ENCODE data around the gene LMNA. TPM values are rescaled to one million over a fixed set of nuclear protein-coding genes. Genes with fewer than 3 reads are reported as not detected.
"Not testable (repeated sequence)": the region's sequence is repeated elsewhere in the genome, so short reads cannot be mapped to it uniquely, and the experiment has no call there.

Gene LMNA
- total RNA-seq, 1 donor from 2014 or later = 322 TPM

- intact Hi-C loops (cut with DNase I) = no loop called here
- no peak for ATAC-seq
- DNase-seq (ENCODE audit: low spot score) = no peak
These were observed 3.1 kb downstream of the LMNA start for GRCh38 chr1:156117414-156118176.

DNA sequence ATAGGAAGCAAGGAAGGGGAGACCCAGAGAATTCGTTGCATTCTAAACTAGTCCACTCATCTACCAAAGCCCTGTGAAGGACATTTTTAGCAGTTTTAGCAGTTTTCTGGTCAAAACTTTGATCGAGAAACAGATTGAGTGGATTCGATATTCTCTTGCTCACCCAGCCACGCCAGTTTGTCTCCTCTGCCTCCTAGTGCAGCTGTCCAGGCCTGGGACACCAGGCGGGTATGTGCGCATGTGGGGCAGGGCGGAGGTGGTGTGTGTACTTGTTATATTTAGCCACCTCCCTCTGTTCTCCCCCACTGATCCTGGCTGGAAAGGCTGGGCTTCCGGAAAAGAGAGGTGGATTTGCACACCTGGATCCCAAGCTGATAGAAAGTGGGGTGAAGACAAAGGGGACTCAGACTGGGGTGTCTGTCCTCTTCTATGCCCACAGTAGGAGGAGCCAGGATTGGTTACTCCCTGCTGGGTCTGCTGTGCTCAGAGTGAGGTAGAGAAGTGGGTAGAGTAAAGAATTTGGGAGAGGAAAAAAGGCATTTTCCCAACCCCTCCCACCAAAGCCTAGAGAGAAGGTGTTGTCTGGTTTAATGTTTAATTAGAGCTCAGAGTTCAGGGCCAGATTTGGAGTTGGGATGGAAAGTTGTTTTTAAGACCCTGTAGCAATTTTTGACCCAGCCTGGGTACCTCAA lies 3.8 kb downstream of the LMNA start:
- DNase-seq (ENCODE audit: low spot score) (no peak), ATAC-seq (no peak)
- intact Hi-C loops (cut with DNase I) = no loop called here

GRCh38 chr1:156119503-156120209 lies 5.1 kb downstream of the LMNA start:
- intact Hi-C loops (cut with DNase I) = no loop called here
- DNase-seq (ENCODE audit: low spot score) (no peak), ATAC-seq (no peak)

GRCh38 chr1:156120318-156120717 lies 5.8 kb downstream of the LMNA start:
- DNase-seq (ENCODE audit: low spot score) = no peak
- intact Hi-C loops (cut with DNase I) = no loop called here
- no peak for ATAC-seq

DNA sequence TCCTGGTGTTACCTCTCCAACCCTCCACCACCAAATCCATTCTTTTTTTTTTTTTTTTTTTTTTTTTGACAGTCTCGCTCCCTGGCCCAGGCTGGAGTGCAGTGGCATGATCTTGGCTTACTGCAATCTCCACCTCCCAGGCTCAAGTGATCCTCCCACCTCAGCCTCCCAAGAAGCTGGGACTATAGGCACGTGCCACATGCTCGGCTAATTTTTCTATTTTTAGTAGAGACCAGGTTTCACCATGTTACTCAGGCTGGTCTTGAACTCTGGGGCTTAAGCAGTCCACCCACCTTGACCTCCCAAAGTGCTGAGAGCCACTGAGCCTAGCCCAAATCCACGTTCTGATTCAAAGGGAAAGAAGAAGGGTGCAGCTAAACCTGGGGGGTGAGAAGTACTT lies 6.5 kb downstream of the LMNA start:
- ATAC-seq; DNase-seq (ENCODE audit: low spot score); intact Hi-C loops (cut with DNase I): not testable (repeated sequence)

DNA sequence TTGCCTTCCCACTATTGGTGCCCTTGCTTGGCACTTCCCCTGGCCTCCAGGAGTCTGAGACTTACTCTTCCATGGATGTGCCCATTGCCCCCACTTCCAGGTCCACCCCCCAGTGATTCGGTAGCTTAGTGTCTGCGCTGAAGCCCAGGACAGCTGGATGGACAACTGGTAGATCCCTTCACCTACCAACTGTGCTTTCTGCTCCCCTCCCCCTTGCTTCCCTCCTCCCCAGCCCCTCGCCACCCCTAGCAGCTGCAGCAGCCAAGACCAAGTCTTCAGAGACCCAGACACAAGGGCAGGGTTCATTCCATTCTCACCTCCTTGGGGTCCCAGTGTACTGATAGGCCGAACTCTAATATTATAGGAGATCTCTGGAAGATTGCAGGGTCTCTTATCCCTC lies 6.9 kb downstream of the LMNA start:
- intact Hi-C loops (cut with DNase I) = no loop called here
- ATAC-seq (no peak), DNase-seq (ENCODE audit: low spot score) (no peak)

GRCh38 chr1:156122086-156122485 lies 7.6 kb downstream of the LMNA start:
- ATAC-seq (no peak), DNase-seq (ENCODE audit: low spot score) (no peak)
- intact Hi-C loops (cut with DNase I) = no loop called here

GRCh38 chr1:156122519-156123355 lies 8.2 kb downstream of the LMNA start:
- ATAC-seq = peak; percentile 60
- peak; percentile 88 for DNase-seq (ENCODE audit: low spot score)
- intact Hi-C loops (cut with DNase I) = no loop called here

GRCh38 chr1:156123356-156124196 lies 9.1 kb downstream of the LMNA start:
- intact Hi-C loops (cut with DNase I) = no loop called here
- ATAC-seq (peak; percentile 87), DNase-seq (ENCODE audit: low spot score) (peak; percentile 96)

DNA sequence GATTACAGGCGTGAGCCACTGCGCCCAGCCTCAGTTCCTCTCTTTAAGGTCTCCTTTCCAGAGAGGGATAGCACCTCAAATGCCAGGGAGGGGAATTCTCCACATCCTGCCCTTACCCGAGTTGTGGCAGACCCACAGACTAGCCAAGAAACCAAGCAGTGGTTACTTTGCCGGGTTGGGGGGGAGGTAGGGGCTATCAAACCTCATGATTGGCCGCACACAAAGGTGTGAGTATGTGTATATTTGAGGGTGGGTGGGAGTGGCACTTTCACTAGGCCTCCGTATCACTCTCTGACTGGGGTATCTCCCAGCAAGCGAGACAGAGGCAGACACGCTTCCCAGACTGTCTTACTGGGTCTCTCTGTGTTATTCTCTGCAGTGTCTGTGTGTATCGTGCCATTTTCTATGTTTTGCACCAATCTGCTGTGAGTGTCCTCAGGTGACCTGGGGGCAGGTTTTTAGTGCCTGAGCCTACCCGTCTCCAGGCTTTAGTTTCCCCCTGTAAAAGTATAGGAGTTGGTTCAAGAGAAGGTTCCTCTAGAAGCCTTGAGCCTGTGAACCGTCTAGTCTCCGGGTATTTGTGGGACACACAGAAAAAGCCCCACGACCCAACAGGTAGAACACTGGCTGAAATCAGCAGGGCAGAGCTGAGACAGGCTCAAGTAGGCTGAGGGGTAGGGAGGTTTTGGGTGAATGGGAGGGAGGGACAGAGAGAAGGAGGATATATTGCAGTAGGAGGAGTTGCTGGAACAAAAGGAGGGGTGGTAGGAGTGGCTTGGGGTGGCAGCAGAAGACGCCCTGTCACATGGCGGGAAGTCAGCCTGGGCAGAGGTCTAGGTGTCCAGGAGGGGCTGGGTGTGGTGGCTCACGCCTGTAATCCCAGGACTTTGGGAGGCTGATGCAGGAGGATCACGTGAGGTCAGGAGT lies 10.3 kb downstream of the LMNA start:
- intact Hi-C loops (cut with DNase I) = no loop called here
- DNase-seq (ENCODE audit: low spot score) = no peak

DNA sequence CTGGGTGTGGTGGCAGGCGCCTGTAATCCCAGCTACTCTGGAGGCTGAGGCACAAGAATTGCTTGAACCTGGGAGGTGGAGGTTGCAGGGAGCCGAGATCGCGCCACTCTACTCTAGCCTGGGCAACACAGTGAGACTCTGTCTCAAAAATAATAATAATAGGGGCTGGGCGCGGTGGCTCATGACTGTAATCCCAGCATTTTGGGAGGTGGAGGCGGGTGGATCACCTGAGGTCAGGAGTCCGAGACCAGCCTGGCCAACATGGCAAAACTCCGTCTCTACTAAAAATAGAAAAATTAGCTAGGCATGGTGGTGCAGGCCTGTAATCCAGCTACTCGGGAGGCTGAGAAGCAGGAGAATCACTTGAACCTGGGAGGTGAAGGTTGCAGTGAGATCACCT lies 11.0 kb downstream of the LMNA start:
- ATAC-seq; DNase-seq (ENCODE audit: low spot score); intact Hi-C loops (cut with DNase I): not testable (repeated sequence)

More for the DNA sequence above, 10.3 kb downstream of the LMNA start:
- no peak for ATAC-seq

DNA sequence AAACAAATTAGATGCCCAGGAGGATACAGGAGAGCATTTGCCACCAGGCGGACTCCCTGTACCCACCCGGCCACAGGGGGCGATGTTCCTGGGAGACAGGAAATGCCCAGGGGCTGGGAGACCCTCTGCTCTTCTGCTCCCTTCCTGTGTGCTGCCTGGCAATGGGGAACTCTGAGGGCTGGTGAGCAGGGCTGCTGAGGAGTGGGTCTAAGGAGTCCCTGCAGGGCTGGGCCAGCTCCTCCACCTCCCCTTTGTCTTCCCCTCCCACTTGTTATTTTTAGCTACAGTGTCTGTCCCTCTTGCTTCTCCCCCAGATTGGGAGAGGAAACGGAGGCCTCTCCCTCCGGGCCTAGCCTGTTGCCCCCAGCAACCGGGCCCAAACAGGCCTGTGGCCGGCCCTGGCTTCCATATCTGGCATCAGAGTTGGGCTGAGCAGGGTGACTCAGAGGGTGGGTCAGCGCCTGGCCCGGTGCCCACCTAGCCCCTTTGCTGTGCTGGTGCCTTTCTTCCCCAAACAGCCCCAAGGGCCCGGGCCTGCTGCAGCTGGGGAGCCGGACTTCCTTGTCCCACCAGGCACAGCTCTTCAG lies 11.6 kb downstream of the LMNA start:
- DNase-seq (ENCODE audit: low spot score) = peak; percentile 92
- intact Hi-C loops (cut with DNase I) = no loop called here
- ATAC-seq = peak; percentile 59

DNA sequence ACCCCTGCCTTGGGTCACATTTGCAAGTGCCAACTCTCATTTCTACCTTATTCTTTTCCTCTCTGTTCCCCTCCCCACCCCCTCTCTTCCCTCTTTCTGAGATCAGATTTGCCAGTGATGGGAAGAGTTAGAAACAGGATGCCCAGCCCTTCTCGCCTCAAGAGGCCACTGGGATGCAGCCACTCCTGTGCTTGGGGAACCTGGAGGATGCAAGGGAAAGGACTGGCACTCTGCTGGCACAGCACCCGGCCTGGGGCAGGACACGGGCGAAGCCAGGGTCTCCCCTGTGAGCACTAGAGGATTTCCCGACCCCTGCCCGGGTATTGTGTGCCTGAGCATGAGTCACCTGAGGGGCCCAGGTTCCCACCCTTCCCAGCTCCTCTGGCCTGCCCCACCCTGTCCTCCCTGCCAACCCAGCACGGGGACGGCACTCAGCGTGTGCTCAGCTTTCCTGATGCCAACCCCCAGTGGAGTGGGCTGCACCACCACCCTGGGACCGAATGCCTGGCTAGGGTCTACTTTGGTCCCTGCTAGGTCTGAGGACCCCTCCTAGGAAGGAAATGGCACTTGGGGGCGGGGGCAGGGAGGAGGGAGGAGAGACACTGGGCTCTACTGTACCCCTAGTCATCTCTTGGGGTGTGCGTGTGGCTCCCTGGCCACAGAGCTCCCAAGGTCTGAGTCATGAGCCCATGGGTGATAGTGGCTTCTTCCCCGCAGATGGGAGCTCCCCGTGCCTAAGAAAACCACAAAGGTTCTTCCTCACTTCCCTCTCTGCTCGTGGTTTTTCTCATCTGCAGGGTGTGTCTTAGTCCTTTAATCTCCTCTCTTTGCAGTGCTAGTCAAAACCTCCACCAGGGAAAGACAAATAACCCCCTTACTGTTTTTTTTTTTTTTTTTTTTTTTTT lies 12.4 kb downstream of the LMNA start:
- ATAC-seq (peak; percentile 1), DNase-seq (ENCODE audit: low spot score) (peak; percentile 74)
- intact Hi-C loops (cut with DNase I) = no loop called here

- ATAC-seq (no peak), DNase-seq (ENCODE audit: low spot score) (no peak)
- intact Hi-C loops (cut with DNase I) = no loop called here
These were observed 13.8 kb downstream of the LMNA start for GRCh38 chr1:156128308-156128653.

- DNase-seq (ENCODE audit: low spot score) (peak; percentile 80), ATAC-seq (peak; percentile 57)
- intact Hi-C loops (cut with DNase I) = no loop called here
These were observed 14.4 kb downstream of the LMNA start for GRCh38 chr1:156128654-156129597.

All from sciatic nerve (tissue), 2 donors.